ENCODE measurements around the gene TP53.

The TP53 gene

DNA sequence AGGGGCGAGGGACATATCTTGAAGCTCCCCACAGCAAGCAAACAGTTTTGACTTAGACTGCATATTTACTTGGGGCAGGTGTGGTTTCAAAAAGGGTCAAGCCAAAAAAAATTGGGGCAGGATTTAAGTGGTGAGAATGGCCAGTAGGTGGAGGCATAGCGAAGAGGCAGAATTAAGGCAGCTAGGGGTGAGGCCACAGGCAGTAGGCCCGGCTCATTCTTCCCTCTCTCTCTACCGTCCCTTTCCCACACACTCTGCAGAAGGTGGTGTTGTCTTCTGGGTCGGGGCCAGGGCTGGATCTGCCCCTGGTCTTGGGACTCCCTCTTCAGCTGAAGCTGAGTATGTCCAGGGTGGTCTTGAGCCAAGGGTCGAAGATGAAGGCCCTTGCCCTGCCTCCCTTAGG, 54.8 kb downstream of the TP53 start:
- no peak for DNase-seq (ENCODE audit: low read depth in 1 of 2, low spot score in 1 of 2)
- TF ChIP-seq, protein P1, sequence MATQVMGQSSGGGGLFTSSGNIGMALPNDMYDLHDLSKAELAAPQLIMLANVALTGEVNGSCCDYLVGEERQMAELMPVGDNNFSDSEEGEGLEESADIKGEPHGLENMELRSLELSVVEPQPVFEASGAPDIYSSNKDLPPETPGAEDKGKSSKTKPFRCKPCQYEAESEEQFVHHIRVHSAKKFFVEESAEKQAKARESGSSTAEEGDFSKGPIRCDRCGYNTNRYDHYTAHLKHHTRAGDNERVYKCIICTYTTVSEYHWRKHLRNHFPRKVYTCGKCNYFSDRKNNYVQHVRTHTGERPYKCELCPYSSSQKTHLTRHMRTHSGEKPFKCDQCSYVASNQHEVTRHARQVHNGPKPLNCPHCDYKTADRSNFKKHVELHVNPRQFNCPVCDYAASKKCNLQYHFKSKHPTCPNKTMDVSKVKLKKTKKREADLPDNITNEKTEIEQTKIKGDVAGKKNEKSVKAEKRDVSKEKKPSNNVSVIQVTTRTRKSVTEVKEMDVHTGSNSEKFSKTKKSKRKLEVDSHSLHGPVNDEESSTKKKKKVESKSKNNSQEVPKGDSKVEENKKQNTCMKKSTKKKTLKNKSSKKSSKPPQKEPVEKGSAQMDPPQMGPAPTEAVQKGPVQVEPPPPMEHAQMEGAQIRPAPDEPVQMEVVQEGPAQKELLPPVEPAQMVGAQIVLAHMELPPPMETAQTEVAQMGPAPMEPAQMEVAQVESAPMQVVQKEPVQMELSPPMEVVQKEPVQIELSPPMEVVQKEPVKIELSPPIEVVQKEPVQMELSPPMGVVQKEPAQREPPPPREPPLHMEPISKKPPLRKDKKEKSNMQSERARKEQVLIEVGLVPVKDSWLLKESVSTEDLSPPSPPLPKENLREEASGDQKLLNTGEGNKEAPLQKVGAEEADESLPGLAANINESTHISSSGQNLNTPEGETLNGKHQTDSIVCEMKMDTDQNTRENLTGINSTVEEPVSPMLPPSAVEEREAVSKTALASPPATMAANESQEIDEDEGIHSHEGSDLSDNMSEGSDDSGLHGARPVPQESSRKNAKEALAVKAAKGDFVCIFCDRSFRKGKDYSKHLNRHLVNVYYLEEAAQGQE (IDR thresholded peaks at IDR 0.05; ENCODE audit: insufficient replicate concordance, low read depth): no peak
- no peak for TF ChIP-seq POLR2AphosphoS5 (IDR thresholded peaks at IDR 0.05; ENCODE audit: low read depth)
- no peak for TF ChIP-seq CTCF (IDR thresholded peaks at IDR 0.05; ENCODE audit: insufficient read depth, low read length)
- TF ChIP-seq GABPA (IDR thresholded peaks at IDR 0.05; ENCODE audit: low read depth): no peak
- no peak for TF ChIP-seq SPI1 (IDR thresholded peaks at IDR 0.05; ENCODE audit: borderline replicate concordance, low read depth)
- no peaks in the 10 kb centered on the region for H3K27me3 ChIP-seq (ENCODE audit: insufficient read depth, poor library complexity, severe bottlenecking)
- H3K4me3 ChIP-seq (replicated peaks; ENCODE audit: insufficient read depth, low read length): no peak overlapping the region
- H3K27ac ChIP-seq (replicated peaks): no peak overlapping the region

- DNase-seq (ENCODE audit: low read depth in 1 of 2, low spot score in 1 of 2): no peak
- TF ChIP-seq, protein P1 (IDR thresholded peaks at IDR 0.05; ENCODE audit: insufficient replicate concordance, low read depth): no peak
- TF ChIP-seq CTCF (IDR thresholded peaks at IDR 0.05; ENCODE audit: insufficient read depth, low read length) (no peak), POLR2AphosphoS5 (IDR thresholded peaks at IDR 0.05; ENCODE audit: low read depth) (no peak), GABPA (IDR thresholded peaks at IDR 0.05; ENCODE audit: low read depth) (no peak), SPI1 (IDR thresholded peaks at IDR 0.05; ENCODE audit: borderline replicate concordance, low read depth) (no peak)
- Histone ChIP-seq H3K27me3 (ENCODE audit: insufficient read depth, poor library complexity, severe bottlenecking) (no peaks in the 10 kb centered on the region), H3K27ac (replicated peaks) (no peak overlapping the region), H3K4me3 (replicated peaks; ENCODE audit: insufficient read depth, low read length) (no peak overlapping the region)
Measured at GRCh38 chr17:7631398-7632380, 55.6 kb downstream of the TP53 start.

- TF ChIP-seq GABPA (IDR thresholded peaks at IDR 0.05; ENCODE audit: low read depth): no peak
- no peak for TF ChIP-seq CTCF (IDR thresholded peaks at IDR 0.05; ENCODE audit: insufficient read depth, low read length)
- no peak for TF ChIP-seq SPI1 (IDR thresholded peaks at IDR 0.05; ENCODE audit: borderline replicate concordance, low read depth)
- TF ChIP-seq, protein P1 (IDR thresholded peaks at IDR 0.05; ENCODE audit: insufficient replicate concordance, low read depth): no peak
- TF ChIP-seq POLR2AphosphoS5 (IDR thresholded peaks at IDR 0.05; ENCODE audit: low read depth): no peak
- no peak within 1 kb of the TSS for H3K4me3 ChIP-seq (replicated peaks; ENCODE audit: insufficient read depth, low read length)
- no peak for DNase-seq (ENCODE audit: low read depth in 1 of 2, low spot score in 1 of 2)
Measured at GRCh38 chr17:7629939-7630571, 57.2 kb downstream of the TP53 start, which contains the start of gene SHBG. Gene SHBG (plus strand): TSS chr17:7630135. CDS start chr17:7630173, 38 bp downstream.

More at GRCh38 chr17:7629939-7630571, 57.2 kb downstream of the TP53 start, which contains the start of gene SHBG:
- Histone ChIP-seq H3K27me3 (ENCODE audit: insufficient read depth, poor library complexity, severe bottlenecking) (no peaks in the 10 kb centered on the region), H3K27ac (replicated peaks) (no peak within 1 kb of the TSS)
